A673 (cell line): ENCODE measurements around the gene ZNF511. TPM values are rescaled to one million over a fixed set of nuclear protein-coding genes. Genes with fewer than 3 reads are reported as not detected.

ENCODE experiments used
- BruUV-seq: library from RNA; stranded (reverse); fragments of 400-500 nt; replicated peaks from 2 replicates; lab custom pipeline; 2021; lab: Mats Ljungman, UMichigan
- CTCF ChIA-PET: fragments of 300-600 bp; sonication (Branson Sonifier 250); formaldehyde crosslinking; loops from one replicate; lab custom pipeline; 2022; ENCODE audit warnings: antibody characterized with exemption; lab: Charles Lee
- POLR2A ChIA-PET: fragments of 300-600 bp; sonication (Branson Sonifier 250); formaldehyde crosslinking; loops from one replicate; lab custom pipeline; 2022; ENCODE audit warnings: antibody characterized with exemption; ENCODE audit not compliant: low non-redundant PET; lab: Charles Lee
- DNase-seq: peaks from one replicate; pipeline ENCODE4 v3.0.0-alpha.2; 2015; ENCODE audit warnings: low spot score
- H3K27ac ChIP-seq: fragments of 200-600 bp; sonication (generic); 2 replicates; pipeline ENCODE4 v1.5.1; 2016; ENCODE audit warnings: mixed run types, low read depth, mild to moderate bottlenecking, mixed read lengths, antibody characterized with exemption, low read length; ENCODE audit not compliant: poor library complexity, severe bottlenecking
- H3K27me3 ChIP-seq: fragments of 200-600 bp; sonication (generic); replicated peaks from 2 replicates; pipeline ENCODE4 v1.6.1; 2017; ENCODE audit warnings: mixed run types, low read depth, mild to moderate bottlenecking, mixed read lengths, antibody characterized with exemption, low read length; ENCODE audit not compliant: insufficient read depth, poor library complexity
- H3K36me3 ChIP-seq: fragments of 200-600 bp; sonication (generic); 2 replicates; pipeline ENCODE4 v1.6.1; 2016; ENCODE audit warnings: mixed run types, mild to moderate bottlenecking, mixed read lengths, antibody characterized with exemption, low read length; ENCODE audit not compliant: insufficient read depth, poor library complexity, severe bottlenecking
- H3K4me1 ChIP-seq: fragments of 200-600 bp; sonication (generic); 2 replicates; pipeline ENCODE4 v1.6.1; 2017; ENCODE audit warnings: mixed run types, mild to moderate bottlenecking, mixed read lengths, antibody characterized with exemption, low read length; ENCODE audit not compliant: insufficient read depth, poor library complexity, severe bottlenecking
- H3K4me3 ChIP-seq: fragments of 200-600 bp; sonication (generic); 2 replicates; pipeline ENCODE4 v1.5.1; 2016; ENCODE audit warnings: low read depth, mixed run types, mild to moderate bottlenecking, mixed read lengths, low read length; ENCODE audit not compliant: poor library complexity, severe bottlenecking
- H3K9me3 ChIP-seq: fragments of 200-600 bp; sonication (generic); 2 replicates; pipeline ENCODE4 v1.6.1; 2016; ENCODE audit warnings: mixed run types, low read depth, mild to moderate bottlenecking, mixed read lengths, antibody characterized with exemption, low read length; ENCODE audit not compliant: poor library complexity, severe bottlenecking
- CTCF ChIP-seq: fragments of 300-800, 200-600 bp; sonication (generic); conservative IDR thresholded peaks from 2 replicates; pipeline ENCODE4 v1.5.1; 2017; ENCODE audit warnings: low read depth, mild to moderate bottlenecking, antibody characterized with exemption, low read length, moderate library complexity, mixed read lengths
- intact Hi-C: fragments of 100-400 bp; cut with micrococcal nuclease; formaldehyde crosslinking; loops from one replicate; pipeline ENCODE4 v1.10.0; 2022; ENCODE audit not compliant: unreplicated experiment
- total RNA-seq: library from RNA; stranded (reverse); gene quantifications from 2 replicates; pipeline ENCODE4 v1.2.3, GENCODE V29; 2021

ZNF511 gene
- total RNA-seq, 1 experiment from 2014 or later, result 61.4 TPM

GRCh38 chr10:133361773-133362441 lies 53.2 kb downstream of the ZNF511 start:
- Histone ChIP-seq H3K27ac (peak overlapping the region; percentile 6), H3K9me3 (no peaks in the 10 kb centered on the region), H3K4me1 (no peaks in the 10 kb centered on the region), H3K36me3 (peaks cover 27% of the 10 kb centered on the region), H3K27me3 (no peaks in the 10 kb centered on the region), H3K4me3 (no peak overlapping the region)
- intact Hi-C loops, result no loop called here
- no TSS peak for BruUV-seq
- no peak for DNase-seq
- ChIA-PET CTCF (no interaction called here), POLR2A (no interaction called here)
- no peak for TF ChIP-seq CTCF

Other genes with a start within 250 kb of the ZNF511 start
- gene ADGRA1, start 221.0 kb upstream of the ZNF511 start, total RNA-seq, result 0.82 and 0.87 TPM in 2 replicates
- gene KNDC1, start 148.7 kb upstream of the ZNF511 start, total RNA-seq, result not detected in 2 replicates
- not detected in 2 replicates for gene UTF1, start 78.7 kb upstream of the ZNF511 start, total RNA-seq
- not detected in 2 replicates for gene VENTX, start 71.1 kb upstream of the ZNF511 start, total RNA-seq
- gene ADAM8, start 32.0 kb upstream of the ZNF511 start, total RNA-seq, result 1.0 and 1.2 TPM in 2 replicates
- 72.7 and 75.1 TPM in 2 replicates for gene TUBGCP2, start within 50 bp of the ZNF511 start, total RNA-seq
- gene CALY, start 28.0 kb downstream of the ZNF511 start, total RNA-seq, result 0.57 TPM in 1 of 2 replicates, not detected in the other
- not detected in 2 replicates for gene PRAP1, start 38.5 kb downstream of the ZNF511 start, total RNA-seq
- gene FUOM, start 49.1 kb downstream of the ZNF511 start, total RNA-seq, result 16.0 and 22.3 TPM in 2 replicates
- gene ECHS1, start 64.4 kb downstream of the ZNF511 start, total RNA-seq, result 96.3 and 101 TPM in 2 replicates
- gene PAOX, start 70.3 kb downstream of the ZNF511 start, total RNA-seq, result 0.92 and 2.1 TPM in 2 replicates
- 79.0 and 83.3 TPM in 2 replicates for gene MTG1, start 85.2 kb downstream of the ZNF511 start, total RNA-seq
- 0.13 TPM in 1 of 2 replicates, not detected in the other for gene SPRN, start 115.7 kb downstream of the ZNF511 start, total RNA-seq
- gene SCART1, start 145.0 kb downstream of the ZNF511 start, total RNA-seq, result 1.8 and 2.2 TPM in 2 replicates
- gene CYP2E1, start 218.4 kb downstream of the ZNF511 start, total RNA-seq, result 0.49 and 0.74 TPM in 2 replicates